Activated CD4-positive, CD25-positive, alpha-beta regulatory T cell treated with anti-CD3 and anti-CD28 coated beads, Interleukin-2, amount 50 U/mL, for 16 hours (primary cell): ENCODE data around the gene PSMB7.

ENCODE experiments used
- DNase-seq: peaks from one replicate; pipeline ENCODE4 v3.0.0-alpha.2; 2020; ENCODE audit warnings: low read depth, low spot score

PSMB7 gene

GRCh38 chr9:124411514-124412227 is 3.6 kb downstream of the PSMB7 start:
- DNase-seq = no peak

GRCh38 chr9:124410321-124410913 is 4.8 kb downstream of the PSMB7 start:
- DNase-seq = no peak

GRCh38 chr9:124409410-124409809 is 5.8 kb downstream of the PSMB7 start:
- no peak for DNase-seq

GRCh38 chr9:124403246-124403645 is 12.0 kb downstream of the PSMB7 start:
- no peak for DNase-seq

- DNase-seq = no peak
Measured at GRCh38 chr9:124399968-124400940, 15.0 kb downstream of the PSMB7 start.

GRCh38 chr9:124399323-124399967 is 15.8 kb downstream of the PSMB7 start:
- DNase-seq = no peak

GRCh38 chr9:124398191-124398935 is 16.9 kb downstream of the PSMB7 start:
- no peak for DNase-seq

- no peak for DNase-seq
Measured at GRCh38 chr9:124395826-124396225, 19.4 kb downstream of the PSMB7 start.

- no peak for DNase-seq
Measured at GRCh38 chr9:124394596-124394995, 20.6 kb downstream of the PSMB7 start.

- DNase-seq = no peak
Measured at GRCh38 chr9:124394167-124394566, 21.1 kb downstream of the PSMB7 start.

- DNase-seq = no peak
Measured at GRCh38 chr9:124392871-124393460, 22.3 kb downstream of the PSMB7 start.

- no peak for DNase-seq
Measured at GRCh38 chr9:124392254-124392870, 22.9 kb downstream of the PSMB7 start.

GRCh38 chr9:124390794-124391658 is 24.2 kb downstream of the PSMB7 start:
- DNase-seq = no peak

- DNase-seq = no peak
Measured at GRCh38 chr9:124389146-124389939, 25.9 kb downstream of the PSMB7 start.

GRCh38 chr9:124388275-124389048 is 26.8 kb downstream of the PSMB7 start:
- DNase-seq = no peak

- no peak for DNase-seq
Measured at GRCh38 chr9:124386201-124386600, 29.0 kb downstream of the PSMB7 start.

GRCh38 chr9:124385623-124386022 is 29.6 kb downstream of the PSMB7 start:
- DNase-seq = no peak

- no peak for DNase-seq
Measured at GRCh38 chr9:124384846-124385245, 30.4 kb downstream of the PSMB7 start.
